Muscle layer of colon (tissue), 2 donors: ENCODE data around the gene SARM1.

Experiments used
- H3K27ac ChIP-seq: one replicate; pipeline ENCODE4 v1.7.0; 2013; ENCODE audit warnings: low read depth, mild to moderate bottlenecking, low read length, moderate library complexity
- H3K27me3 ChIP-seq, 2 donors: one replicate each; pipeline ENCODE4 v1.7.0; 2013; ENCODE audit warnings: low read length in 2 of 2, mild to moderate bottlenecking in 2 of 2; ENCODE audit not compliant: insufficient read depth in 2 of 2, control insufficient read depth in 1 of 2
- H3K36me3 ChIP-seq: one replicate; pipeline ENCODE4 v1.7.0; 2013; ENCODE audit warnings: mild to moderate bottlenecking, low read length; ENCODE audit not compliant: insufficient read depth
- H3K4me1 ChIP-seq: one replicate; pipeline ENCODE4 v1.7.0; 2013; ENCODE audit warnings: mild to moderate bottlenecking, low read length; ENCODE audit not compliant: insufficient read depth
- H3K4me3 ChIP-seq, 2 donors: one replicate each; pipeline ENCODE4 v1.7.0; 2013; ENCODE audit warnings: low read length in 2 of 2, low read depth in 1 of 2, mild to moderate bottlenecking in 1 of 2, moderate library complexity in 1 of 2
- H3K9ac ChIP-seq: one replicate; pipeline ENCODE4 v1.7.0; 2013; ENCODE audit warnings: low read length
- H3K9me3 ChIP-seq: one replicate; pipeline ENCODE4 v1.7.0; 2013; ENCODE audit warnings: mild to moderate bottlenecking, low read length
- donor health status: abdominal sarcoma.
- donor health status: Adenocarcinoma of cecum.

SARM1 gene

GRCh38 chr17:28371245-28372202, at the start of gene SARM1:
SARM1 (plus strand) TSS chr17:28371694; CDS start chr17:28372033, 339 bp downstream.
- H3K9me3 ChIP-seq, result no peaks in the 10 kb centered on the region
- peak within 1 kb of the TSS; percentile 10 for H3K9ac ChIP-seq
- H3K4me3 ChIP-seq, result peak within 1 kb of the TSS; percentile 58 to 65
- H3K27me3 ChIP-seq, result no peaks in the 10 kb centered on the region
- peak within 1 kb of the TSS; percentile 73 for H3K27ac ChIP-seq
- peaks cover 18% of the 10 kb centered on the region for H3K4me1 ChIP-seq
- H3K36me3 ChIP-seq, result no peaks in the 10 kb centered on the region

GRCh38 chr17:28324267-28324745, 47.2 kb upstream of the SARM1 start:
- Histone ChIP-seq H3K27ac (no peak overlapping the region), H3K27me3 (no peaks in the 10 kb centered on the region), H3K4me3 (no peak overlapping the region), H3K9me3 (no peaks in the 10 kb centered on the region), H3K36me3 (peaks cover 15% of the 10 kb centered on the region), H3K4me1 (peaks cover 7% of the 10 kb centered on the region), H3K9ac (no peak overlapping the region)

GRCh38 chr17:28324781-28325180, 46.7 kb upstream of the SARM1 start:
- Histone ChIP-seq H3K36me3 (peaks cover 17% of the 10 kb centered on the region), H3K27ac (no peak overlapping the region), H3K9ac (no peak overlapping the region), H3K27me3 (no peaks in the 10 kb centered on the region), H3K9me3 (no peaks in the 10 kb centered on the region), H3K4me1 (peaks cover 2% of the 10 kb centered on the region), H3K4me3 (no peak overlapping the region)

- no peaks in the 10 kb centered on the region for H3K9me3 ChIP-seq
- no peak overlapping the region for H3K27ac ChIP-seq
- no peaks in the 10 kb centered on the region for H3K4me1 ChIP-seq
- no peak overlapping the region for H3K9ac ChIP-seq
- H3K4me3 ChIP-seq, result no peak overlapping the region
- H3K27me3 ChIP-seq, result no peaks in the 10 kb centered on the region
- peaks cover 17% of the 10 kb centered on the region for H3K36me3 ChIP-seq
Observed at GRCh38 chr17:28325211-28325610, 46.3 kb upstream of the SARM1 start.

- Histone ChIP-seq H3K27me3 (no peaks in the 10 kb centered on the region), H3K36me3 (peaks cover 25% of the 10 kb centered on the region), H3K9me3 (no peaks in the 10 kb centered on the region), H3K4me3 (no peak overlapping the region), H3K27ac (no peak overlapping the region), H3K4me1 (no peaks in the 10 kb centered on the region), H3K9ac (no peak overlapping the region)
Observed at GRCh38 chr17:28326114-28326513, 45.4 kb upstream of the SARM1 start.

GRCh38 chr17:28327031-28327607, 44.4 kb upstream of the SARM1 start:
- peaks cover 36% of the 10 kb centered on the region for H3K36me3 ChIP-seq
- H3K9me3 ChIP-seq, result no peaks in the 10 kb centered on the region
- H3K9ac ChIP-seq, result no peak overlapping the region
- H3K27ac ChIP-seq, result no peak overlapping the region
- H3K4me1 ChIP-seq, result no peaks in the 10 kb centered on the region
- no peak overlapping the region for H3K4me3 ChIP-seq
- no peaks in the 10 kb centered on the region for H3K27me3 ChIP-seq

GRCh38 chr17:28327709-28328108, 43.8 kb upstream of the SARM1 start:
- Histone ChIP-seq H3K4me1 (no peaks in the 10 kb centered on the region), H3K9ac (no peak overlapping the region), H3K27me3 (no peaks in the 10 kb centered on the region), H3K36me3 (peaks cover 36% of the 10 kb centered on the region), H3K27ac (no peak overlapping the region), H3K4me3 (no peak overlapping the region), H3K9me3 (no peaks in the 10 kb centered on the region)

GRCh38 chr17:28328325-28328724, 43.2 kb upstream of the SARM1 start:
- no peak overlapping the region for H3K4me3 ChIP-seq
- no peaks in the 10 kb centered on the region for H3K27me3 ChIP-seq
- H3K9me3 ChIP-seq, result no peaks in the 10 kb centered on the region
- no peak overlapping the region for H3K9ac ChIP-seq
- H3K36me3 ChIP-seq, result peaks cover 36% of the 10 kb centered on the region
- H3K27ac ChIP-seq, result no peak overlapping the region
- peaks cover 3% of the 10 kb centered on the region for H3K4me1 ChIP-seq

GRCh38 chr17:28330671-28331070, 40.8 kb upstream of the SARM1 start:
- no peak overlapping the region for H3K4me3 ChIP-seq
- peaks cover 17% of the 10 kb centered on the region for H3K4me1 ChIP-seq
- no peaks in the 10 kb centered on the region for H3K27me3 ChIP-seq
- H3K36me3 ChIP-seq, result peaks cover 36% of the 10 kb centered on the region
- no peak overlapping the region for H3K9ac ChIP-seq
- no peaks in the 10 kb centered on the region for H3K9me3 ChIP-seq
- no peak overlapping the region for H3K27ac ChIP-seq

- Histone ChIP-seq H3K27ac (no peak overlapping the region), H3K36me3 (peaks cover 36% of the 10 kb centered on the region), H3K9ac (no peak overlapping the region), H3K27me3 (no peaks in the 10 kb centered on the region), H3K9me3 (no peaks in the 10 kb centered on the region), H3K4me1 (peaks cover 26% of the 10 kb centered on the region), H3K4me3 (no peak overlapping the region)
Observed at GRCh38 chr17:28331891-28332420, 39.5 kb upstream of the SARM1 start.

- Histone ChIP-seq H3K36me3 (peaks cover 32% of the 10 kb centered on the region), H3K4me1 (peaks cover 36% of the 10 kb centered on the region), H3K9ac (no peak overlapping the region), H3K4me3 (no peak overlapping the region), H3K27ac (no peak overlapping the region), H3K27me3 (no peaks in the 10 kb centered on the region), H3K9me3 (no peaks in the 10 kb centered on the region)
Observed at GRCh38 chr17:28333083-28333746, 38.3 kb upstream of the SARM1 start.
